Nephron progenitor cell (in vitro differentiated cells): ENCODE results near the gene PRLR.
"Not testable (repeated sequence)": the region's sequence is repeated elsewhere in the genome, so short reads cannot be mapped to it uniquely, and the experiment has no call there.

Experiments
- DNase-seq: peaks from one replicate; pipeline ENCODE4 v3.0.0; 2021
- H3K27ac Mint-ChIP-seq: 2 replicates; pipeline ENCODE4 v1.8.0; 2021; ENCODE audit warnings: mild to moderate bottlenecking, moderate library complexity, mixed read lengths
- H3K27me3 Mint-ChIP-seq: 2 replicates; pipeline ENCODE4 v1.8.0; 2021; ENCODE audit warnings: mild to moderate bottlenecking, low read depth, mixed read lengths; ENCODE audit not compliant: poor library complexity
- H3K36me3 Mint-ChIP-seq: 2 replicates; pipeline ENCODE4 v1.8.0; 2021; ENCODE audit warnings: low read depth, mixed read lengths
- H3K4me1 Mint-ChIP-seq: 2 replicates; pipeline ENCODE4 v1.8.0; 2021; ENCODE audit warnings: mixed read lengths
- H3K4me3 Mint-ChIP-seq: 2 replicates; pipeline ENCODE4 v1.8.0; 2021; ENCODE audit warnings: mild to moderate bottlenecking, moderate library complexity, mixed read lengths
- H3K9me3 Mint-ChIP-seq: 2 replicates; pipeline ENCODE4 v1.8.0; 2021; ENCODE audit warnings: mild to moderate bottlenecking, moderate library complexity, mixed read lengths
- CTCF ChIP-seq: fragments of 200-600 bp; sonication (generic); IDR thresholded peaks from 2 replicates; pipeline ENCODE4 v1.5.0; 2021; ENCODE audit warnings: antibody characterized with exemption

The PRLR gene

GRCh38 chr5:35246900-35247647 lies 16.8 kb upstream of the PRLR start:
- Mint-ChIP-seq H3K36me3 (peaks cover 18% of the 10 kb centered on the region), H3K4me3 (peak overlapping the region; percentile 38), H3K9me3 (peaks cover 31% of the 10 kb centered on the region), H3K4me1 (peaks cover 68% of the 10 kb centered on the region), H3K27me3 (no peaks in the 10 kb centered on the region), H3K27ac (peak overlapping the region; percentile 99)
- DNase-seq, result no peak
- TF ChIP-seq CTCF, result no peak

GRCh38 chr5:35246411-35246810 lies 16.1 kb upstream of the PRLR start:
- DNase-seq, result no peak
- Mint-ChIP-seq H3K4me1 (peaks cover 71% of the 10 kb centered on the region), H3K27ac (peak overlapping the region; percentile 99), H3K4me3 (peak overlapping the region; percentile 2), H3K9me3 (peaks cover 24% of the 10 kb centered on the region), H3K27me3 (no peaks in the 10 kb centered on the region), H3K36me3 (peaks cover 11% of the 10 kb centered on the region)
- peak; percentile 16 for TF ChIP-seq CTCF

- not testable (repeated sequence) for H3K27me3 Mint-ChIP-seq, H3K27ac Mint-ChIP-seq, H3K4me3 Mint-ChIP-seq, DNase-seq
- peaks cover 11% of the 10 kb centered on the region for H3K36me3 Mint-ChIP-seq
- H3K4me1 Mint-ChIP-seq, result peaks cover 68% of the 10 kb centered on the region
- H3K9me3 Mint-ChIP-seq, result peaks cover 17% of the 10 kb centered on the region
Observed at GRCh38 chr5:35245371-35245770, 15.1 kb upstream of the PRLR start.

- TF ChIP-seq CTCF, result no peak
- Mint-ChIP-seq H3K27me3 (peaks cover 2% of the 10 kb centered on the region), H3K4me3 (no peak overlapping the region), H3K4me1 (peaks cover 61% of the 10 kb centered on the region), H3K9me3 (peaks cover 9% of the 10 kb centered on the region), H3K27ac (no peak overlapping the region), H3K36me3 (peaks cover 7% of the 10 kb centered on the region)
- DNase-seq, result no peak
Observed at GRCh38 chr5:35244171-35244570, 13.9 kb upstream of the PRLR start.

GRCh38 chr5:35242702-35243258 lies 12.5 kb upstream of the PRLR start:
- TF ChIP-seq CTCF, result no peak
- no peak overlapping the region for H3K4me3 Mint-ChIP-seq
- peaks cover 2% of the 10 kb centered on the region for H3K27me3 Mint-ChIP-seq
- DNase-seq, result no peak
- peaks cover 3% of the 10 kb centered on the region for H3K36me3 Mint-ChIP-seq
- peaks cover 5% of the 10 kb centered on the region for H3K9me3 Mint-ChIP-seq
- peaks cover 54% of the 10 kb centered on the region for H3K4me1 Mint-ChIP-seq
- H3K27ac Mint-ChIP-seq, result peak overlapping the region; percentile 63

- peaks cover 4% of the 10 kb centered on the region for H3K9me3 Mint-ChIP-seq
- H3K36me3 Mint-ChIP-seq, result no peaks in the 10 kb centered on the region
- no peak for DNase-seq
- no peak overlapping the region for H3K4me3 Mint-ChIP-seq
- TF ChIP-seq CTCF, result no peak
- H3K4me1 Mint-ChIP-seq, result peaks cover 35% of the 10 kb centered on the region
- H3K27me3 Mint-ChIP-seq, result peaks cover 7% of the 10 kb centered on the region
- no peak overlapping the region for H3K27ac Mint-ChIP-seq
Observed at GRCh38 chr5:35240892-35241291, 10.6 kb upstream of the PRLR start.
